Caco-2 (cell line): Measurements from ENCODE around the gene LYPD6. TPM values are rescaled to one million over a fixed set of nuclear protein-coding genes. Genes with fewer than 3 reads are reported as not detected.

ENCODE experiments used
- Bru-seq: library from RNA; stranded (reverse); fragments of 400-500 nt; gene quantifications from one replicate; lab custom pipeline; 2021; lab: Mats Ljungman, UMichigan
- BruChase-seq, 2 experiments: library from RNA; stranded (reverse); fragments of 400-500 nt; gene quantifications; one replicate each; lab custom pipeline; 2021; lab: Mats Ljungman, UMichigan
- BruUV-seq: library from RNA; stranded (reverse); fragments of 400-500 nt; replicated peaks from 2 replicates; lab custom pipeline; 2021; lab: Mats Ljungman, UMichigan
- CTCF ChIA-PET: fragments of 300-600 bp; sonication (Branson Sonifier 250); formaldehyde crosslinking; loops from one replicate; lab custom pipeline; 2022; ENCODE audit warnings: antibody characterized with exemption; lab: Charles Lee
- POLR2A ChIA-PET: fragments of 300-600 bp; sonication (Branson Sonifier 250); formaldehyde crosslinking; loops from one replicate; lab custom pipeline; 2022; ENCODE audit warnings: antibody characterized with exemption; lab: Charles Lee
- DNase-seq, 2 experiments: peaks; one replicate each; pipeline versions ENCODE4 v3.0.0 to v3.0.0-alpha.2; 2020 to 2022
- H3K27me3 ChIP-seq: replicated peaks from 2 replicates; pipeline ENCODE4 v1.6.0; 2011; ENCODE audit warnings: low read length; ENCODE audit not compliant: control insufficient read depth, insufficient read depth
- H3K36me3 ChIP-seq: 2 replicates; pipeline ENCODE4 v1.5.1; 2011; ENCODE audit warnings: low read length; ENCODE audit not compliant: control insufficient read depth, insufficient read depth
- H3K4me1 ChIP-seq: fragments of 250-450 bp; sonication (Bioruptor Pico); 2 replicates; pipeline ENCODE4 v1.5.1; 2020; ENCODE audit warnings: mild to moderate bottlenecking
- H3K4me3 ChIP-seq: 2 replicates; pipeline ENCODE4 v1.5.1; 2011; ENCODE audit warnings: low read depth, mild to moderate bottlenecking, control low read depth, low read length
- H3K9me3 ChIP-seq: fragments of 250-450 bp; sonication (Bioruptor Pico); 2 replicates; pipeline ENCODE4 v1.5.1; 2020; ENCODE audit warnings: mild to moderate bottlenecking, moderate library complexity
- H3K27ac Mint-ChIP-seq: one replicate; pipeline ENCODE4 v1.8.0; 2022; ENCODE audit warnings: mixed read lengths; ENCODE audit not compliant: unreplicated experiment
- H3K27me3 Mint-ChIP-seq: one replicate; pipeline ENCODE4 v1.8.0; 2022; ENCODE audit warnings: mixed read lengths; ENCODE audit not compliant: insufficient read depth, unreplicated experiment
- H3K36me3 Mint-ChIP-seq: one replicate; pipeline ENCODE4 v1.8.0; 2022; ENCODE audit warnings: mild to moderate bottlenecking, mixed read lengths; ENCODE audit not compliant: insufficient read depth, unreplicated experiment
- H3K4me1 Mint-ChIP-seq: one replicate; pipeline ENCODE4 v1.8.0; 2022; ENCODE audit warnings: low read depth, mixed read lengths; ENCODE audit not compliant: unreplicated experiment
- H3K4me3 Mint-ChIP-seq: one replicate; pipeline ENCODE4 v1.8.0; 2022; ENCODE audit warnings: mild to moderate bottlenecking, moderate library complexity, mixed read lengths; ENCODE audit not compliant: unreplicated experiment
- H3K9me3 Mint-ChIP-seq: one replicate; pipeline ENCODE4 v1.8.0; 2022; ENCODE audit warnings: mixed read lengths; ENCODE audit not compliant: unreplicated experiment
- CTCF ChIP-seq, 2 experiments: fragments of 200-600 bp in 1 of 2; IDR thresholded peaks; 1 replicate in 1 of 2; 2 replicates in 1 of 2; pipeline versions ENCODE4 v1.5.1 to v1.8.0; 2011 to 2022; ENCODE audit warnings: antibody characterized with exemption in 1 of 2, control low read depth in 1 of 2, inconsistent platforms in 1 of 2, low read depth in 1 of 2, low read length in 1 of 2, mild to moderate bottlenecking in 1 of 2, moderate library complexity in 1 of 2; ENCODE audit not compliant: insufficient read depth in 1 of 2, severe bottlenecking in 1 of 2, unreplicated experiment in 1 of 2
- intact Hi-C: fragments of 100-400 bp; cut with micrococcal nuclease; formaldehyde crosslinking; loops from one replicate; pipeline ENCODE4 v1.10.0; 2022; ENCODE audit not compliant: unreplicated experiment
- long read RNA-seq: library from polyadenylated mRNA; stranded (forward); transcript quantifications from one replicate; pipeline ENCODE4 v2.0.0, GENCODE V29; 2022
- total RNA-seq: library from RNA; stranded (reverse); gene quantifications from 2 replicates; pipeline ENCODE4 v1.2.3, GENCODE V29; 2022

LYPD6 gene
- total RNA-seq (9.0 and 10.5 TPM in 2 replicates), Bru-seq, nascent RNA (percentile 69 among the genes with signal in this experiment), BruChase-seq, experiment 1, labeled RNA remaining after a 2-hour chase (percentile 69 among the genes with signal in this experiment), BruChase-seq, experiment 2, labeled RNA remaining after a 6-hour chase (percentile 57 among the genes with signal in this experiment)
- long read RNA-seq, full-length matches to known transcripts = 6 of 13 reads
- long read RNA-seq, partial matches to known transcripts = 3 of 13 reads
- long read RNA-seq, other reads (novel, unspliced or antisense) = 4 of 13 reads

- peak; percentile 75 to 89 for DNase-seq
- peak within 1 kb of the TSS; percentile 89 for H3K4me3 ChIP-seq
- no peaks in the 10 kb centered on the region for H3K27me3 Mint-ChIP-seq
- peaks cover 22% of the 10 kb centered on the region for H3K4me1 Mint-ChIP-seq
- H3K27me3 ChIP-seq = no peaks in the 10 kb centered on the region
- ChIA-PET POLR2A (interaction anchor here (0.6 kb wide), 1 partner anchor 720 kb away, joined by 3 read pairs; no protein-coding TSS in a partner anchor), CTCF (interaction anchor here (0.7 to 1.1 kb wide), 4 partner anchors 231 to 314 kb away, joined by 3 to 5 read pairs (median 4); no protein-coding TSS in a partner anchor)
- H3K9me3 Mint-ChIP-seq = no peaks in the 10 kb centered on the region
- intact Hi-C loops = loop anchor here (1.0 to 5.0 kb wide), 4 partner anchors 136 to 308 kb away; partner anchors contain the start of gene LYPD6B
- H3K36me3 ChIP-seq = no peaks in the 10 kb centered on the region
- peaks cover 4% of the 10 kb centered on the region for H3K36me3 Mint-ChIP-seq
- BruUV-seq = no TSS peak
- TF ChIP-seq CTCF (IDR thresholded peaks at IDR 0.05; ENCODE audit: insufficient read depth in 1 of 2, low read depth in 1 of 2, low read length in 1 of 2, severe bottlenecking in 1 of 2, unreplicated experiment in 1 of 2) = no peak
- no peaks in the 10 kb centered on the region; the same call in 1 of the 2 replicates for H3K4me1 ChIP-seq
- H3K9me3 ChIP-seq = no peaks in the 10 kb centered on the region
- peak within 1 kb of the TSS; percentile 92 for H3K4me3 Mint-ChIP-seq
- peak within 1 kb of the TSS; percentile 72 for H3K27ac Mint-ChIP-seq
Observed at GRCh38 chr2:149330127-149331022, at the start of gene LYPD6. TSS of gene LYPD6 (plus strand) at chr2:149330587. CDS start at chr2:149437709, 107,122 bp downstream.

- Mint-ChIP-seq H3K4me1 (peaks cover 11% of the 10 kb centered on the region), H3K9me3 (no peaks in the 10 kb centered on the region), H3K36me3 (no peaks in the 10 kb centered on the region), H3K27me3 (no peaks in the 10 kb centered on the region), H3K27ac (no peak overlapping the region), H3K4me3 (no peak overlapping the region)
- DNase-seq = no peak
- Histone ChIP-seq H3K9me3 (no peaks in the 10 kb centered on the region), H3K4me1 (peaks cover 21% of the 10 kb centered on the region), H3K4me3 (no peak overlapping the region), H3K36me3 (no peaks in the 10 kb centered on the region), H3K27me3 (no peaks in the 10 kb centered on the region)
- ChIA-PET POLR2A (no interaction called here), CTCF (no interaction called here)
- intact Hi-C loops = no loop called here
- BruUV-seq = no TSS peak
- TF ChIP-seq CTCF (IDR thresholded peaks at IDR 0.05; ENCODE audit: insufficient read depth in 1 of 2, low read depth in 1 of 2, low read length in 1 of 2, severe bottlenecking in 1 of 2, unreplicated experiment in 1 of 2) = no peak
Observed at GRCh38 chr2:149281441-149281840, 48.9 kb upstream of the LYPD6 start.

GRCh38 chr2:149290662-149291061, 39.7 kb upstream of the LYPD6 start:
- peaks cover 25% of the 10 kb centered on the region for H3K4me1 ChIP-seq
- H3K4me1 Mint-ChIP-seq = peaks cover 18% of the 10 kb centered on the region
- intact Hi-C loops = no loop called here
- no peaks in the 10 kb centered on the region for H3K36me3 Mint-ChIP-seq
- CTCF ChIA-PET = no interaction called here
- BruUV-seq = no TSS peak
- no peak for TF ChIP-seq CTCF (IDR thresholded peaks at IDR 0.05; ENCODE audit: insufficient read depth in 1 of 2, low read depth in 1 of 2, low read length in 1 of 2, severe bottlenecking in 1 of 2, unreplicated experiment in 1 of 2)
- H3K27ac Mint-ChIP-seq = peak overlapping the region; percentile 19
- H3K36me3 ChIP-seq = no peaks in the 10 kb centered on the region
- no peak overlapping the region for H3K4me3 ChIP-seq
- no peaks in the 10 kb centered on the region for H3K27me3 Mint-ChIP-seq
- peak; percentile 21 to 38 for DNase-seq
- H3K4me3 Mint-ChIP-seq = no peak overlapping the region
- H3K9me3 ChIP-seq = 0 out of 2 replicates have a peak, but pooled peaks cover 3% of the 10 kb centered on the region
- no peaks in the 10 kb centered on the region for H3K9me3 Mint-ChIP-seq
- no peaks in the 10 kb centered on the region for H3K27me3 ChIP-seq
- POLR2A ChIA-PET = no interaction called here
